ENCODE data around the gene SNX5. TPM values are rescaled to one million over a fixed set of nuclear protein-coding genes. Genes with fewer than 3 reads are reported as not detected.
A peak's percentile ranks its signal among the peaks of the same experiment; 100 is the strongest.

SNX5 gene
- total and polyA plus RNA-seq, 2 of the 13 experiments (the other 11 are each of a cell fraction or from before 2014, with no cell fraction given), result 664 to 1,040 TPM

GRCh38 chr20:17933711-17934110, 34.9 kb downstream of the SNX5 start (continued):
- TF ChIP-seq HNRNPLL (IDR thresholded peaks at IDR 0.05; ENCODE audit: low read depth, low read length, poor library complexity, severe bottlenecking) (no peak), TRAFD1 (CRISPR knock-in tag; IDR thresholded peaks at IDR 0.05; ENCODE audit: borderline replicate concordance) (no peak), JARID2 (CRISPR knock-in tag; IDR thresholded peaks at IDR 0.05; ENCODE audit: insufficient replicate concordance) (no peak), NRL (CRISPR knock-in tag; IDR thresholded peaks at IDR 0.05; ENCODE audit: borderline replicate concordance) (no peak), FLYWCH1 (CRISPR knock-in tag; IDR thresholded peaks at IDR 0.05) (no peak), TSC22D2 (CRISPR knock-in tag; IDR thresholded peaks at IDR 0.05; ENCODE audit: borderline replicate concordance) (no peak), SRSF1 (optimal IDR thresholded peaks at IDR 0.05; ENCODE audit: low read depth, low read length) (no peak), PHF20 (CRISPR knock-in tag; IDR thresholded peaks at IDR 0.05) (0 out of 2 replicates have a peak, but pooled peaks have one; percentile 9), SSRP1 (CRISPR knock-in tag; IDR thresholded peaks at IDR 0.05) (no peak), DNMT3B (CRISPR knock-in tag; conservative IDR thresholded peaks at IDR 0.05) (no peak), NR3C1 (CRISPR knock-in tag; IDR thresholded peaks at IDR 0.05) (no peak), ZBTB44 (CRISPR knock-in tag; IDR thresholded peaks at IDR 0.05) (no peak), IRX3 (CRISPR knock-in tag; IDR thresholded peaks at IDR 0.05; ENCODE audit: borderline replicate concordance, low read depth) (no peak), ZNF207 (IDR thresholded peaks at IDR 0.05; ENCODE audit: borderline replicate concordance) (no peak)
- TF ChIP-seq, protein P1, sequence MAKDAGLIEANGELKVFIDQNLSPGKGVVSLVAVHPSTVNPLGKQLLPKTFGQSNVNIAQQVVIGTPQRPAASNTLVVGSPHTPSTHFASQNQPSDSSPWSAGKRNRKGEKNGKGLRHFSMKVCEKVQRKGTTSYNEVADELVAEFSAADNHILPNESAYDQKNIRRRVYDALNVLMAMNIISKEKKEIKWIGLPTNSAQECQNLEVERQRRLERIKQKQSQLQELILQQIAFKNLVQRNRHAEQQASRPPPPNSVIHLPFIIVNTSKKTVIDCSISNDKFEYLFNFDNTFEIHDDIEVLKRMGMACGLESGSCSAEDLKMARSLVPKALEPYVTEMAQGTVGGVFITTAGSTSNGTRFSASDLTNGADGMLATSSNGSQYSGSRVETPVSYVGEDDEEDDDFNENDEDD (CRISPR knock-in tag; IDR thresholded peaks at IDR 0.05; ENCODE audit: borderline replicate concordance), result no peak
- TF ChIP-seq, protein P2, sequence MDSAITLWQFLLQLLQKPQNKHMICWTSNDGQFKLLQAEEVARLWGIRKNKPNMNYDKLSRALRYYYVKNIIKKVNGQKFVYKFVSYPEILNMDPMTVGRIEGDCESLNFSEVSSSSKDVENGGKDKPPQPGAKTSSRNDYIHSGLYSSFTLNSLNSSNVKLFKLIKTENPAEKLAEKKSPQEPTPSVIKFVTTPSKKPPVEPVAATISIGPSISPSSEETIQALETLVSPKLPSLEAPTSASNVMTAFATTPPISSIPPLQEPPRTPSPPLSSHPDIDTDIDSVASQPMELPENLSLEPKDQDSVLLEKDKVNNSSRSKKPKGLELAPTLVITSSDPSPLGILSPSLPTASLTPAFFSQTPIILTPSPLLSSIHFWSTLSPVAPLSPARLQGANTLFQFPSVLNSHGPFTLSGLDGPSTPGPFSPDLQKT (CRISPR knock-in tag; IDR thresholded peaks at IDR 0.05; ENCODE audit: borderline replicate concordance), result no peak
